Panc1 (cell line): ENCODE results near the gene WDFY3. TPM values are rescaled to one million over a fixed set of nuclear protein-coding genes. Genes with fewer than 3 reads are reported as not detected.

Source experiments
- ATAC-seq: fragments of 200-7000 bp; cut with Tn5 transposase; 2 replicates; pipeline ENCODE4 v1.9.1; 2020; ENCODE audit warnings: mild to moderate bottlenecking, moderate library complexity
- BruUV-seq: library from RNA; stranded (reverse); fragments of 400-500 nt; replicated peaks from 2 replicates; lab custom pipeline; 2021; lab: Mats Ljungman, UMichigan
- CTCF ChIA-PET: fragments of 300-600 bp; sonication (Branson Sonifier 250); formaldehyde crosslinking; loops from one replicate; lab custom pipeline; 2022; ENCODE audit warnings: antibody characterized with exemption; lab: Charles Lee
- POLR2A ChIA-PET: fragments of 300-600 bp; sonication (Branson Sonifier 250); formaldehyde crosslinking; loops from one replicate; lab custom pipeline; 2022; ENCODE audit warnings: antibody characterized with exemption; lab: Charles Lee
- DNase-seq: peaks from one replicate; pipeline ENCODE4 v3.0.0-alpha.2; 2010; ENCODE audit warnings: low read depth, low spot score
- H3K27ac ChIP-seq: 2 replicates; pipeline ENCODE4 v1.5.1; 2011; ENCODE audit warnings: mild to moderate bottlenecking, low read length, inconsistent platforms
- H3K27me3 ChIP-seq: fragments of 200-500 bp; sonication (Bioruptor generic); 2 replicates; pipeline ENCODE4 v1.6.0; 2014; ENCODE audit warnings: low read length, inconsistent platforms; ENCODE audit not compliant: control insufficient read depth, insufficient read depth
- H3K36me3 ChIP-seq: fragments of 200-500 bp; sonication (Bioruptor generic); 2 replicates; pipeline ENCODE4 v1.5.1; 2014; ENCODE audit warnings: inconsistent platforms, mild to moderate bottlenecking, low read length, moderate library complexity; ENCODE audit not compliant: control insufficient read depth, insufficient read depth
- H3K4me1 ChIP-seq: 2 replicates; pipeline ENCODE4 v1.5.1; 2011; ENCODE audit warnings: inconsistent platforms, mild to moderate bottlenecking, low read length, moderate library complexity; ENCODE audit not compliant: control insufficient read depth, insufficient read depth
- H3K4me3 ChIP-seq, 2 experiments: 2 replicates each; pipeline ENCODE4 v1.5.1; 2011 to 2012; ENCODE audit warnings: low read depth in 2 of 2, low read length in 2 of 2, mild to moderate bottlenecking in 2 of 2, inconsistent platforms in 1 of 2, moderate library complexity in 1 of 2
- H3K9me3 ChIP-seq: fragments of 200-500 bp; sonication (Bioruptor generic); 2 replicates; pipeline ENCODE4 v1.5.1; 2014; ENCODE audit warnings: low read depth, mild to moderate bottlenecking, inconsistent platforms, low read length, moderate library complexity; ENCODE audit not compliant: control insufficient read depth, insufficient read depth
- CTCF ChIP-seq: fragments of 450-650 bp; IDR thresholded peaks from 2 replicates; pipeline ENCODE4 v1.5.1; 2017; ENCODE audit warnings: mild to moderate bottlenecking
- POLR2AphosphoS5 ChIP-seq: IDR thresholded peaks from 2 replicates; pipeline ENCODE4 v1.6.1; 2012; ENCODE audit warnings: mild to moderate bottlenecking, low read depth, low read length, moderate library complexity
- SIN3A ChIP-seq: IDR thresholded peaks from 2 replicates; pipeline ENCODE4 v1.6.1; 2012; ENCODE audit warnings: low read depth, mild to moderate bottlenecking, low read length, moderate library complexity, borderline replicate concordance; ENCODE audit not compliant: insufficient read depth
- TCF7L2 ChIP-seq: IDR thresholded peaks from 2 replicates; pipeline ENCODE4 v1.6.1; 2011; ENCODE audit warnings: mild to moderate bottlenecking, low read depth, low read length, inconsistent platforms
- in situ Hi-C: cut with HindIII; loops from 2 replicates; pipeline ENCODE4 v1.10.0; 2016; ENCODE audit warnings: low sequenced_read_pairs, low pct_unique_long_range_greater_than_20kb
- intact Hi-C: fragments of 100-400 bp; cut with micrococcal nuclease; formaldehyde crosslinking; loops from one replicate; pipeline ENCODE4 v1.10.0; 2022; ENCODE audit not compliant: unreplicated experiment
- total RNA-seq: library from RNA; stranded (reverse); gene quantifications from one replicate; pipeline ENCODE4 v1.2.1, GENCODE V29; 2021; ENCODE audit not compliant: unreplicated experiment
- TF ChIP-seq, protein P1 (sequence below), 2 experiments: IDR thresholded peaks; 2 replicates each; pipeline ENCODE4 v1.6.1; 2011 to 2012; ENCODE audit warnings: low read depth in 2 of 2, control low read depth in 1 of 2, low read length in 1 of 2, mild to moderate bottlenecking in 1 of 2, moderate library complexity in 1 of 2; ENCODE audit not compliant: insufficient read depth in 1 of 2

Gene WDFY3
- total RNA-seq, 1 experiment from 2014 or later = 47.8 TPM

GRCh38 chr4:84750260-84750959 lies 216.1 kb downstream of the WDFY3 start:
- Histone ChIP-seq H3K36me3 (peaks cover 8% of the 10 kb centered on the region), H3K9me3 (no peaks in the 10 kb centered on the region), H3K4me1 (no peaks in the 10 kb centered on the region), H3K27me3 (no peaks in the 10 kb centered on the region), H3K27ac (no peak overlapping the region), H3K4me3 (no peak overlapping the region)
- in situ Hi-C loops = no loop called here
- no peak for TF ChIP-seq SIN3A
- peak; percentile 59; the same call in 1 of the 2 replicates for TF ChIP-seq CTCF
- DNase-seq (peak; percentile 24), ATAC-seq (no peak)
- CTCF ChIA-PET = interaction anchor here (0.9 to 1.7 kb wide), 2 partner anchors 58 to 221 kb away, joined by 3 to 9 read pairs; no protein-coding TSS in a partner anchor
- intact Hi-C loops = loop anchor here (5.0 kb wide), 1 partner anchor 217 kb away; the partner anchor contains the start of gene WDFY3
- POLR2A ChIA-PET = interaction anchor here (0.6 kb wide), 1 partner anchor 171 kb away, joined by 3 read pairs; no protein-coding TSS in a partner anchor
- no TSS peak for BruUV-seq

- Histone ChIP-seq H3K36me3 (peaks cover 13% of the 10 kb centered on the region; the same call in 1 of the 2 replicates), H3K4me3 (no peak overlapping the region), H3K27me3 (no peaks in the 10 kb centered on the region), H3K27ac (no peak overlapping the region), H3K9me3 (no peaks in the 10 kb centered on the region), H3K4me1 (no peaks in the 10 kb centered on the region)
- ChIA-PET CTCF (no interaction called here), POLR2A (no interaction called here)
- TF ChIP-seq, protein P1, sequence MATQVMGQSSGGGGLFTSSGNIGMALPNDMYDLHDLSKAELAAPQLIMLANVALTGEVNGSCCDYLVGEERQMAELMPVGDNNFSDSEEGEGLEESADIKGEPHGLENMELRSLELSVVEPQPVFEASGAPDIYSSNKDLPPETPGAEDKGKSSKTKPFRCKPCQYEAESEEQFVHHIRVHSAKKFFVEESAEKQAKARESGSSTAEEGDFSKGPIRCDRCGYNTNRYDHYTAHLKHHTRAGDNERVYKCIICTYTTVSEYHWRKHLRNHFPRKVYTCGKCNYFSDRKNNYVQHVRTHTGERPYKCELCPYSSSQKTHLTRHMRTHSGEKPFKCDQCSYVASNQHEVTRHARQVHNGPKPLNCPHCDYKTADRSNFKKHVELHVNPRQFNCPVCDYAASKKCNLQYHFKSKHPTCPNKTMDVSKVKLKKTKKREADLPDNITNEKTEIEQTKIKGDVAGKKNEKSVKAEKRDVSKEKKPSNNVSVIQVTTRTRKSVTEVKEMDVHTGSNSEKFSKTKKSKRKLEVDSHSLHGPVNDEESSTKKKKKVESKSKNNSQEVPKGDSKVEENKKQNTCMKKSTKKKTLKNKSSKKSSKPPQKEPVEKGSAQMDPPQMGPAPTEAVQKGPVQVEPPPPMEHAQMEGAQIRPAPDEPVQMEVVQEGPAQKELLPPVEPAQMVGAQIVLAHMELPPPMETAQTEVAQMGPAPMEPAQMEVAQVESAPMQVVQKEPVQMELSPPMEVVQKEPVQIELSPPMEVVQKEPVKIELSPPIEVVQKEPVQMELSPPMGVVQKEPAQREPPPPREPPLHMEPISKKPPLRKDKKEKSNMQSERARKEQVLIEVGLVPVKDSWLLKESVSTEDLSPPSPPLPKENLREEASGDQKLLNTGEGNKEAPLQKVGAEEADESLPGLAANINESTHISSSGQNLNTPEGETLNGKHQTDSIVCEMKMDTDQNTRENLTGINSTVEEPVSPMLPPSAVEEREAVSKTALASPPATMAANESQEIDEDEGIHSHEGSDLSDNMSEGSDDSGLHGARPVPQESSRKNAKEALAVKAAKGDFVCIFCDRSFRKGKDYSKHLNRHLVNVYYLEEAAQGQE (IDR thresholded peaks at IDR 0.05; ENCODE audit: insufficient read depth in 1 of 2, low read depth in 2 of 2, low read length in 1 of 2) = no peak
- TF ChIP-seq POLR2AphosphoS5 (no peak), TCF7L2 (no peak), CTCF (no peak)
- in situ Hi-C loops = no loop called here
- no TSS peak for BruUV-seq
- ATAC-seq = no peak
- no peak for DNase-seq
- intact Hi-C loops = no loop called here
Observed at GRCh38 chr4:84740057-84740456, 226.4 kb downstream of the WDFY3 start.
